A549 (cell line): ENCODE measurements around the gene AGXT2. TPM values are rescaled to one million over a fixed set of nuclear protein-coding genes. Genes with fewer than 3 reads are reported as not detected.

Experiments
- ATAC-seq, 2 experiments: fragments of 200-7000 bp in 1 of 2; fragments of >200 bp in 1 of 2; cut with Nextera tagmentation in 1 of 2; cut with Tn5 transposase in 1 of 2; 3 replicates each; pipeline versions ENCODE4 v1.8.0 to v1.9.1; 2018 to 2020; ENCODE audit warnings: mild to moderate bottlenecking in 1 of 2, moderate library complexity in 1 of 2
- CTCF ChIA-PET: fragments of 300-600 bp; sonication (Branson Sonifier 250); formaldehyde crosslinking; extraction: SDS; loops from one replicate; lab custom pipeline; 2021; ENCODE audit warnings: antibody characterized with exemption, inconsistent platforms; lab: Yijun Ruan, JAX
- POLR2A ChIA-PET: fragments of 350-600 bp; formaldehyde crosslinking; extraction: SDS; loops from one replicate; lab custom pipeline; 2021; ENCODE audit warnings: antibody characterized with exemption, inconsistent platforms; lab: Yijun Ruan, JAX
- DNase-seq, 2 experiments: peaks; one replicate each; pipeline versions ENCODE4 v3.0.0 to v3.0.0-alpha.2; 2011 to 2016; ENCODE audit warnings: low read depth in 1 of 2, low spot score in 1 of 2
- FAIRE-seq: peaks from 2 replicates; lab custom pipeline; 2011; peaks lifted over from hg19 to GRCh38; lab: Jason Lieb, UNC
- H3K27ac ChIP-seq, 2 experiments: fragments of >200 bp; sonication (Bioruptor Twin); formaldehyde crosslinking; 3 replicates each; pipeline ENCODE4 v1.5.1; 2016 to 2017
- H3K4me1 ChIP-seq: fragments of >200 bp; sonication (Bioruptor Twin); formaldehyde crosslinking; 3 replicates; pipeline ENCODE4 v1.6.1; 2016
- H3K4me2 ChIP-seq: fragments of >200 bp; sonication (Bioruptor Twin); formaldehyde crosslinking; 3 replicates; pipeline ENCODE4 v1.6.1; 2016
- H3K4me3 ChIP-seq: fragments of >200 bp; sonication (Bioruptor Twin); formaldehyde crosslinking; 3 replicates; pipeline ENCODE4 v1.5.1; 2016
- H3K9me3 ChIP-seq: fragments of >200 bp; sonication (Bioruptor Twin); formaldehyde crosslinking; 3 replicates; pipeline ENCODE4 v1.6.1; 2016
- ATOH8 ChIP-seq: fragments of 250-450 bp; sonication (Bioruptor Pico); IDR thresholded peaks from 2 replicates; pipeline ENCODE4 v1.5.0; 2020; ENCODE audit warnings: low read depth, mild to moderate bottlenecking, moderate library complexity
- BCL3 ChIP-seq: fragments of >200 bp; sonication (Bioruptor Twin); formaldehyde crosslinking; IDR thresholded peaks from 3 replicates; pipeline ENCODE4 v1.6.1; 2016
- CBX2 ChIP-seq: fragments of 200-600 bp; sonication (generic); IDR thresholded peaks from 2 replicates; pipeline ENCODE4 v1.6.1; 2016; ENCODE audit warnings: low read depth, mild to moderate bottlenecking, borderline replicate concordance
- CHD4 ChIP-seq: fragments of 200-600 bp; sonication (generic); IDR thresholded peaks from 2 replicates; pipeline ENCODE4 v1.6.1; 2016; ENCODE audit warnings: antibody characterized with exemption, mild to moderate bottlenecking, borderline replicate concordance
- EHF ChIP-seq: fragments of 250-450 bp; sonication (Bioruptor Pico); IDR thresholded peaks from 2 replicates; pipeline ENCODE4 v1.5.0; 2020; ENCODE audit warnings: mild to moderate bottlenecking
- EP300 ChIP-seq, 2 experiments: fragments of >200 bp; sonication (Bioruptor Twin); formaldehyde crosslinking; IDR thresholded peaks; 2 replicates in 1 of 2; 3 replicates in 1 of 2; pipeline ENCODE4 v1.6.1; 2016 to 2017
- HES2 ChIP-seq: fragments of >200 bp; sonication (Bioruptor Twin); formaldehyde crosslinking; IDR thresholded peaks from 2 replicates; pipeline ENCODE4 v1.6.1; 2016
- HEYL ChIP-seq: fragments of 250-450 bp; sonication (Bioruptor Pico); IDR thresholded peaks from 2 replicates; pipeline ENCODE4 v1.8.0; 2021; ENCODE audit warnings: mild to moderate bottlenecking, moderate library complexity
- HOXB5 ChIP-seq: fragments of 250-450 bp; sonication (Bioruptor Pico); IDR thresholded peaks from 2 replicates; pipeline ENCODE4 v1.5.0; 2020; ENCODE audit warnings: mild to moderate bottlenecking, moderate library complexity
- JUN ChIP-seq, 2 experiments: fragments of >200 bp; sonication (Bioruptor Twin); formaldehyde crosslinking; IDR thresholded peaks; 2 replicates in 1 of 2; 3 replicates in 1 of 2; pipeline ENCODE4 v1.6.1; 2016 to 2017
- KDM5A ChIP-seq: fragments of 200-600 bp; sonication (generic); IDR thresholded peaks from 2 replicates; pipeline ENCODE4 v1.6.1; 2016; ENCODE audit warnings: antibody characterized with exemption, mild to moderate bottlenecking
- MAZ ChIP-seq: fragments of 150-350 bp; IDR thresholded peaks from 2 replicates; pipeline ENCODE4 v1.6.1; 2014; ENCODE audit warnings: antibody characterized with exemption, low read depth, low read length, borderline replicate concordance
- NFE2L2 ChIP-seq: fragments of 150-350 bp; conservative IDR thresholded peaks from 2 replicates; pipeline ENCODE4 v1.6.1; 2014; ENCODE audit warnings: low read length
- NPAS2 ChIP-seq: fragments of 250-450 bp; sonication (Bioruptor Pico); IDR thresholded peaks from 2 replicates; pipeline ENCODE4 v1.8.0; 2022; ENCODE audit warnings: mild to moderate bottlenecking, moderate library complexity, borderline replicate concordance
- PBX3 ChIP-seq: IDR thresholded peaks from 2 replicates; pipeline ENCODE4 v1.6.1; 2012
- PHF8 ChIP-seq: fragments of 200-600 bp; sonication (generic); IDR thresholded peaks from 2 replicates; pipeline ENCODE4 v1.6.1; 2016; ENCODE audit warnings: low read depth, mild to moderate bottlenecking, antibody characterized with exemption, moderate library complexity, borderline replicate concordance
- RAD21 ChIP-seq, 2 experiments: fragments of >200 bp in 1 of 2; sonication (Bioruptor Twin) in 1 of 2; formaldehyde crosslinking in 1 of 2; IDR thresholded peaks in 1 of 2; conservative IDR thresholded peaks in 1 of 2; 2 replicates in 1 of 2; 3 replicates in 1 of 2; pipeline ENCODE4 v1.6.1; 2012 to 2018; ENCODE audit warnings: inconsistent platforms in 1 of 2
- RARB ChIP-seq: fragments of 250-450 bp; sonication (Bioruptor Pico); IDR thresholded peaks from 2 replicates; pipeline ENCODE4 v1.8.0; 2021; ENCODE audit warnings: mild to moderate bottlenecking, moderate library complexity
- RCOR1 ChIP-seq: fragments of 150-350 bp; IDR thresholded peaks from 2 replicates; pipeline ENCODE4 v1.6.1; 2014; ENCODE audit warnings: antibody characterized with exemption, low read length, low read depth
- REST ChIP-seq: fragments of 200-600 bp; sonication (generic); IDR thresholded peaks from 2 replicates; pipeline ENCODE4 v1.6.1; 2016; ENCODE audit warnings: antibody characterized with exemption, mild to moderate bottlenecking, moderate library complexity
- TFCP2L1 ChIP-seq: fragments of 250-450 bp; sonication (Bioruptor Pico); IDR thresholded peaks from 2 replicates; pipeline ENCODE4 v1.5.0; 2021; ENCODE audit warnings: mild to moderate bottlenecking
- TP53 ChIP-seq: fragments of 250-450 bp; sonication (Bioruptor Pico); IDR thresholded peaks from 2 replicates; pipeline ENCODE4 v1.5.0; 2021; ENCODE audit warnings: mild to moderate bottlenecking, moderate library complexity
- ZC3H11A ChIP-seq: fragments of 450-650 bp; IDR thresholded peaks from 2 replicates; pipeline ENCODE4 v1.6.1; 2014; ENCODE audit warnings: antibody characterized with exemption, mild to moderate bottlenecking
- ZFP36 ChIP-seq: fragments of 450-650 bp; IDR thresholded peaks from 2 replicates; pipeline ENCODE4 v1.6.1; 2014; ENCODE audit warnings: borderline replicate concordance; ENCODE audit not compliant: partially characterized antibody
- ZNF302 ChIP-seq: fragments of 250-450 bp; sonication (Bioruptor Pico); IDR thresholded peaks from 2 replicates; pipeline ENCODE4 v1.9.0; 2021; ENCODE audit warnings: inconsistent platforms, mild to moderate bottlenecking, moderate library complexity
- WGBS: methylation state at CpG from one replicate; pipeline ENCODE4 v1.1.6; 2017; ENCODE audit errors: missing lambda C conversion rate; 5-methylcytosine and 5-hydroxymethylcytosine counted together
- polyA plus RNA-seq, 4 experiments: library from polyadenylated mRNA; depleted of rRNA in 3 of 4; stranded (reverse); fragments of >200 nt; fragmentation: RNase III in 1 of 4; extraction: RNeasy Plus Mini Kit Qiagen cat#74134 plus additional on column Dnase treatment in 1 of 4; gene quantifications; 2 replicates in 3 of 4; 3 replicates in 1 of 4; pipeline ENCODE4 v1.2.3, GENCODE V29; 2011 to 2017

The AGXT2 gene
- polyA plus RNA-seq, 2 of the 4 experiments (the other 2 are of a cell fraction): not detected

- ChIA-PET CTCF (interaction anchor here (1.2 kb wide), 1 partner anchor 33 kb away, joined by 3 read pairs; no protein-coding TSS in a partner anchor), POLR2A (no interaction called here)
- DNase-seq: no peak
- no peak for FAIRE-seq
- TF ChIP-seq ZC3H11A: no peak
- H3K4me1 ChIP-seq: no peaks in the 10 kb centered on the region
- no peaks in the 10 kb centered on the region for H3K9me3 ChIP-seq
- 65% methylated on average over 1 of the region's 1 CpG for WGBS
- no peak overlapping the region for H3K4me2 ChIP-seq
- no peak for ATAC-seq
- H3K4me3 ChIP-seq: no peak overlapping the region
- no peak overlapping the region for H3K27ac ChIP-seq
Measured at GRCh38 chr5:34970552-34970951, 77.2 kb downstream of the AGXT2 start.

GRCh38 chr5:34968258-34968657 lies 79.5 kb downstream of the AGXT2 start:
- no peak overlapping the region for H3K4me2 ChIP-seq
- H3K27ac ChIP-seq: no peak overlapping the region
- TF ChIP-seq JUN (IDR thresholded peaks at IDR 0.05) (no peak), CBX2 (no peak), HES2 (no peak), ZFP36 (no peak), EP300 (IDR thresholded peaks at IDR 0.05) (no peak)
- TF ChIP-seq, all 56 proteins: peak for 0
- ATAC-seq (no peak), FAIRE-seq (no peak), DNase-seq (no peak)
- WGBS: 83% methylated on average over 2 of the region's 2 CpGs
- POLR2A ChIA-PET: no interaction called here
- Histone ChIP-seq H3K4me3 (no peak overlapping the region), H3K4me1 (no peaks in the 10 kb centered on the region), H3K9me3 (no peaks in the 10 kb centered on the region)
- CTCF ChIA-PET: interaction anchor here (1.0 to 3.0 kb wide), 3 partner anchors 10 to 35 kb away, joined by 3 to 11 read pairs (median 3); no protein-coding TSS in a partner anchor

- ATAC-seq (no peak), FAIRE-seq (no peak), DNase-seq (no peak)
- CTCF ChIA-PET: interaction anchor here (3.0 kb wide), 1 partner anchor 9 kb away, joined by 11 read pairs; no protein-coding TSS in a partner anchor
- H3K27ac ChIP-seq: no peak overlapping the region
- POLR2A ChIA-PET: no interaction called here
- no peak overlapping the region for H3K4me3 ChIP-seq
- H3K9me3 ChIP-seq: no peaks in the 10 kb centered on the region
- no peaks in the 10 kb centered on the region for H3K4me1 ChIP-seq
- 79% methylated on average over 4 of the region's 4 CpGs for WGBS
- TF ChIP-seq MAZ (no peak), TFCP2L1 (no peak), HEYL (no peak), HOXB5 (CRISPR knock-in tag) (no peak), ZNF302 (no peak), NPAS2 (CRISPR knock-in tag) (no peak), TP53 (CRISPR knock-in tag) (no peak), CHD4 (no peak), PBX3 (no peak), PHF8 (no peak), KDM5A (no peak), BCL3 (no peak), REST (no peak), NFE2L2 (no peak), ATOH8 (CRISPR knock-in tag) (no peak), RCOR1 (no peak), EHF (CRISPR knock-in tag) (no peak), RARB (CRISPR knock-in tag) (no peak), RAD21 (conservative IDR thresholded peaks at IDR 0.05 in 1 of 2, IDR thresholded peaks at IDR 0.05 in 1 of 2) (no peak), JUN (IDR thresholded peaks at IDR 0.05) (no peak)
- no peak overlapping the region for H3K4me2 ChIP-seq
Measured at GRCh38 chr5:34967540-34967939, 80.2 kb downstream of the AGXT2 start.
